NCI-H1930 (cell line): ENCODE data around the gene ZNF764.

Source experiments
- DNase-seq, 2 experiments: peaks; one replicate each; lab custom pipeline; 2025; lab: John Stamatoyannopoulos, UW

Gene ZNF764

DNA sequence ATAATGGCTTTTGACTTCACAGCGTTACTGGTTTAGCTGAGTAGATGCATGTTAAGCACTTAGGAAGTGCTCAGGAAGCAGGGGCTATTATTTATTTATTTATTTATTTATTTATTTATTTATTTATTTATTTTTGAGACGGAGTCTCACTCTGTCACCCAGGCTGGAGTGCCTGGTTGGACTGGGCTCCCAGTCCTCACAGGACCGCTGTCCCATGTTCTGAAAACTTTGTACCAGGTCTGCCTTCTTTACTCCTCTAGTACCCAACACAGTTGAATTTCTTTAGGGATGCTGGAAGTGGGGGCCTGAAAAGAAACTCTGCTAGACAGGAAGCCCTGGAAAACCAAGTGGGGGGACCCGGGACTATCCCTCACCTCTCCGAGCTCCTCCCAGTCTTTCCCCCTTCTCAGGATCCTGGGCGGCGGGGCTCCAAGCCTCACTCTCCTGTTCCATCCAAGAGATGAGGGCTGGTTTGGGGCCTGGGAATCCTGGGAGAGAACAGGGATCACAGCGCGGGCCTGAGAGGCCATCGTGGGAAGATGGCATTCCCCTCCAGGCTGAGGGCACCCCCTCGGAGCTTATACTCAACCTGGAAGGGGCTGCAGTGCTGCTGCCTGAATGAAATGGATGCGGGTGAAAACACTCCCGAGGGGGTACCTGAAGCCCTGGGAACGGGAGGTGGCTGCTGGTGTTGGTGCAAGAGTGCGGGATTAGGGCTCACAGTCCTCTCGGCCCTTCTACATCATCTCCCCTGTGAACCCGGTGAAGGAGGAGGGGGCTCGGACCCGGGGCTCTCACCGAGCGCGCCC lies 12.7 kb upstream of the ZNF764 start:
- peak in 1 of 2 experiments; percentile 19 for DNase-seq

DNA sequence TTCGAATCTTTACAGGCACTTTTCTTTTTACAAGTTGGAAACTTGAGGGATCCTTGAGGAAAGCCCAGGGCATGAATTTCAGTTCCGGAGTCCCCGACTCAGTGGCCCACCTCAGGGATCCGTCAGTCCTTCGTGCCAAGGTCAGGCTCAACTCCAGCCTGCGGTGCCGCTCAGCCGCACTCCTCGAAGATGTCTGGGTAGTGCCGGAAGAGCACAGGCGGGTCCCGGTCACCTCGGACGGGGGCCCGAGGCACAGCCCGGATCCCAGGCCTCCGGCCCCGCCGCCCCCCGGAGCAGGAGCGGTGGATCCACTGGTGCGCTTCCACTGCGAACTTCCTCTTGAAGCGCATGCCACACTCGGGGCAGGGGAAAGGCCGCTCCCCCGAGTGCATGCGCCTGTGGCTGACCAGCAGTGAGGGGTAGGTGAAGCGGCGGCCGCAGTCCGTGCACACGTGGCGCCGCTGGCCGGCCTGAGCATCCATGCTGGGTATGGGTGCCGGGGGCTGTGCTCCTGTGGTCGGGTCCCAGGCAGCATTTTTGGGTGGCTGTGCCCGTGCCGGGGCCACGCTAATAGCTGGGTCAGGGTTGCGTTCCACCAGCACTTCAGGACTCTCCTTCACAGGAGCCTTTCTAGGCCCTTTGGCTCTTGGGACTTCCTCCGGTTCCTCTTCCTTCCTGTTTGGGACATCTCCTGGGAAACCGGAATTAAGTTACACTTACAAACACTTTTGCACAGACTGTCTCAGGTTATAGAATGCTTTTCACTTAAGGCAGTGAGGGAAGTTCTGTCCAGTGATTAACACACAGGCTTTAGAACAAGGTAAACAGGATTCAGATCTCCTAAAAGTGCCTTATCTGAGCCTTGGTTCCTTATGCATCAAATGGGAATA lies 11.8 kb upstream of the ZNF764 start:
- no peak for DNase-seq

DNA sequence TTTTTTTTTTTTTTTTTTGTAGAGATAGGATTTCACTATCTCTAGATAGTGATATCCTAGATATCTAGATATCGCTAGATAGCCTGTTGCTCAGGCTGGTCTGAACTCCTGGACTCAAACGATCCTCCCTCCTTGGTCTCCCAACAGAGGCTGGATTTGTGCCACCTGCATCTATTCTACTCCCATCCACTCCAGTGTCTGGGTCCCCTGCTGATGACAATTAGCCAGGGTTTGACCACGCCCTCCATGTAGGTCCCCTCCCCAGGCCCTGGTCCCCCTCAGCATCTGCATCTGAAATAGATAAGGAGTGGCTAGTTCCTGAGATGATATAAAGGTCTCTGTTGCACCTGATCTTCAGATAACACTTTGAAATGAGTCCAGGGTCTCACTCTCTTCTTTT lies 11.1 kb upstream of the ZNF764 start:
- no peak for DNase-seq

DNA sequence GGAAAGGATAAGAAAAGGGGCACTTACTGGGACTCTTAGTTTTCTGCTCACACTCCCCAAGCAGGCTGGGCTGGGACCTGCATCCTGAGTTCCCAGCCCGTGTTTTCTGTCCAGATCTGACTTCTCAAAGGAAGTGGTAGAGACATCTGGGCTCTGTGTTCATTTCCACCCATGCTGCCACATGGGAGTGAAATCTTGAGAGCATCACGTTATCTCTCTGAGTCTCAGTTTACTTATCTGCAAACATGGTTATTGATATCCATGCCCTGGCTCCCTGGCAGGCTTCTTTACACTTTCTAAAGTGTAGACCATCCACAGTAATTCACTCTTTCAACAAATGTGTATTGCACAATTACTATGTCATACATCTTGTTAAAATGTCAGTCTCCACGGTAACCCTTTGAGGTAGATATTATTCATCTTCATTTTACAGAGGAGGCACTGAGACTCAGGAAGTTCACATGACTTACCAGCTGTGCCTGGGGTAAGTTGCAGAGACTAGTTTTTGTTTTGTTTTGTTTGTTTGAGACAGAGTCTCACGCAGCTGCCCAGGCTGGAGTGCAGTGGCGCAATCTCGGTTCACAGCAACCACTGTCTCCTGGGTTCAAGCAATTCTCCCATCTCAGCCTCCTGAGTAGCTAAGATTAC lies 9.9 kb upstream of the ZNF764 start:
- DNase-seq: no peak

DNA sequence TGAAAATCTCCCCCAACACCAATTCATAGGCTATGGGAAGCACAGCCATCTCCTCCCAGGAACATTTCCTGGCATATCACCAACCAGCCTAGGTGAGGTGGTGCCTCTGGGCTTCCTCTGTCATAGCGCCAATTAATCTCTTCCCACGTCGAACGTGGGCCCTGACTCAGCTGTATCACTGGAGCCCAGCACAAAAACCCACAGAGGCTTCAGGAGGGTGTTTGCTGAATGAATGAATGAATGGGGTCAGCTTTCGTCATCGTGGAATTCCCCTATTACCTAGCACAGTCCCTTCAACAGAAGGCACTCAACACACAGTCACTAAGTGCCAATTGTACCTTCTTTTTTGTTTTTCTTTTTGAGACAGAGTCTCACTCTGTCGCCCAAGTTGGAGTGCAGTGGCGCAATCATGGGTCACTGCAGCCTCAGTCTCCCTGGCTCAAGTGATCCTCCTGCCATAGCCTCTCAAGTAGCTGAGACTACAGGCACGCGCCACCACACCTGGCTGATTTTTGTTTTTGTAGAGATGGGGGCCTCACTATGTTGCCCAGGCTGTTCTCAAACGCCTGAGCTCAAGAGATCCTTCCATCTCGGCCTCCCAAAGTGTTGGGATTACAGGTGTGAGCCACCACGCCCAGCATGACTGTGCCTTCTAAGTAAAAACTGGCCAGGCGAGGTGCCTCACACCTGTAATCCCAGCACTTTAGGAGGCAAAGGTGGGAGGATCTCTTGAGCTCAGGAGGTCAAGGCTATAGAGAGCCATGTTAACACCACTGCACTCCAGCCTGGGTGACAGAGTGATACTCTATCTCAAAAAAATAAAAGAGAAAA lies 9.2 kb upstream of the ZNF764 start:
- DNase-seq: no peak

DNA sequence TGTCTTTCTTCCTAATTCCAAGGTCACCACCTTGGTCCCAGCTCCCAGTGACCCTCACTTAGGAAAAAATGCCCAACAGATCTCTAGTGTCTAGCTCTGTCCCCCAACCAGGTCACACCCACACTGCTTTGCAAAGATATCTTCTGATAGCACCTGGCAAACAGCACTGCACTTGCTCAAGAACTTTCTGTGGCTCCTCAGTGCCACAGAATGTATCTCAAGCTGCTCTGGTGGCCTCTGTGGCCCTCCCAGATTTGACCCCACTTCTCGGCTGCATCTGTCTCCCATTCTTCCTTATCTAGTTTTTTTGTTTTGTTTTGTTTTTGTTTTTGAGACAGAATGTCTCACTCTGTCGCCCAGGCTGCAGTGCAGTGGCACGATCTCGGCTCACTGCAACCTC lies 8.4 kb upstream of the ZNF764 start:
- DNase-seq: no peak

DNA sequence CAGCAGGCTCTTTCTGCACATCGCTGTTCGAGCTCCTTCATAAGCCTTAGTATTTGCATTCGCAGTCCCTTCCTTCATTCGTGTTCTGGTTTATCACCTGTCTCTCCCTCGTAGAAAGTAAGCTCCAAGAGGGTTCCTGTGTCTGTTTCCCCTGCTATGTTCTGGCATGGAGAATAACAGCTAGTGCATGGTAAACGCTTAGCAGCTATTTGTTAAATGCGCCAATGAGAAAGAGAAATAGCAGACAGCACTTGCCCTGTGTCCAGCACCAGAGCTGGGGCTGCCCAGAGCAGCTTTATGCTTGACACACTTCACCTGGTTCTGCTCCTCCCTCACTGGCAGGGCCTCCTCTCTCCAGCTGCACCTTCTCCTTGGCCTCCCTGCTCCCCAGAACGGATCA lies 7.8 kb upstream of the ZNF764 start:
- no peak for DNase-seq

DNA sequence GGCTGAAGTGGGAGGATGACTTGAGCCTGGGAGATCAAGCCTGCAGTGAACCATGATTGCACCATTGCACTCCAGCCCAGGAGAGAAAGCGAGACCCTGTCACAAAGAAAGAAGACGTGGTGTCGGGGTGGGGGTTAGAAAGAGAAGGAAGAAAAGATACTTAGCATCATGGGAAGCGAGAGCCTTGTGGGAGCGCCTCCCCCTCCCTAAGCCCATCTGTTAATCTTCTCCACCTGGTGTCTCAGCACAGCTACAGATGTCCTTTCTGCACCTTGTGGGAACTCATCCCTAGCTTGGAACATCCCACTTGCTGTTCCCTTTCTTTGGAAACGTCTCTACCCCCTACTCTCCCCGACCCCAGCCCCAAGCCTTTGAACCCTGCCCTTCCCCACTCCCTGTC lies 7.4 kb upstream of the ZNF764 start:
- no peak for DNase-seq

DNA sequence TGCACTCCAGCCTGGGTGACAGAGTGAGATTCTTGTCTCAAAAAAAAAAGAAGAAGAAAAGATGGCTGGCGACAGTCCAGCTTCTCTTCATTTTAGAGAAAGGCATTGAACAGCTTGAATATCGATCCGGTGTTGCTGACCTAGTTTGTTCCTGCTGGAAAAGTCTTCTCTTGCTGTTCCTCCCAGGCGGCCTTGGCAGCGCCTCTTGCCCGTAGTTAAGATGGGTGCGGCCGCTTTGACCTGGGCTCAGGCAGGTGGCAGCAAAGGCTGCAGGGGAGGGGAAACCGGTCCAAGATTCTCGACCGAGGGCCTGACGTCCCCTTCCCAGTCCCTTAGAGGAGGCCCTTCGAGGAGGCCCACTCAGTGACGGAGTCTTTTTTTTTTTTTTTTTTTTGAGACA lies 3.8 kb upstream of the ZNF764 start:
- no peak for DNase-seq

DNA sequence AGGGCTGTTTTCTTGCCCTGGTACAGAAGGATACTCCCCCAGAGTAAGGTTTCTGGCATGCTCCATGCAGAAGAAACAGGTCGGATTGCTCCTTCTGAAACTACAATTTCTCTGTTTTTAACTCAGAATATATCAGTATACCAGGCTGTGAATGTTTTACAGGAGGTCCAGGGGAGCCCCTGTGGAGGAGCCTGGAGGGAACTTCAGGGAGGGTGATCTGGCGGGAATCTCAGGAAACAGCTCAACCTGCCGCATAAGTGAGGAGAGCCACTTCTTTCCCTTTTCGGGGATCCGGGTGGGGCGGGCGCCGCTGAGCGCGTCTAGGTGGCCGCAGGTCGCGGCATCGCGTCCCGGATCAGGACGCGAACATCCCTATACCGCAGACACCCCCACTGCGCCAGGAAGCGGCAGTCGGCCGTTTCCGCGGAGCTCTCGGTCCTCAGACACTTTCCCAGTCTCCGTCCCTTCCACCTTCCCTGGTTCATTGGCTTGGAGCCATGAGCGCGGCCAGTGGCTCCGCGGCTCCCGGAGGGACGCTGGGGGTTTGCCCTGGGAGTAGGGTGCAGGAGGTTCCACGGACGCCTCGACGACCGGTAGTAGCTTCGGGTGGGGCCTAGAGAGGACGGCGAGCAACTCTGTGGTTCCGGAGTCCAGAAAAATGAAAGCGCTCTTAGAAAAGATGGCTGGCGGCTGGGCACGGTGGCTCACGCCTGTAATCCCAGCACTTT lies 3.1 kb upstream of the ZNF764 start:
- no peak for DNase-seq

DNA sequence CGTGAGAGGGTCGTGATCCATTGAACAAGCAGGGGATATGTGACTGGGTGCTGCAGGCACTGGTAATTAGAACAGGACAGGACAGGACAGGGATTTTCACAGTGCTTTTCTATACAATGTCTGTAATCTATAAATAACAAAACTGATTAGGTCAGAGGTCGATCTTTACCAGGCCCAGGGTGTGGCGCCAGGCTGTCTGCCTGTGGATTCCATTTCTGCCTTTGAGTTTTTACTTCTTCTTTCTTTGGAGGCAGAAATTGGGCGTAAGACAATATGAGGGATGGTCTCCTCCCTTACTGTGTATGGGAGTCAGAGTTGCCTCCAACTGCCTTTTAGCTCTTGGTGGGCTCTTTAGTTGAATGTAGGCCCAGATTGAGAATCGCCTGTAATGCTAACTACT lies 1.5 kb upstream of the ZNF764 start:
- DNase-seq: no peak

DNA sequence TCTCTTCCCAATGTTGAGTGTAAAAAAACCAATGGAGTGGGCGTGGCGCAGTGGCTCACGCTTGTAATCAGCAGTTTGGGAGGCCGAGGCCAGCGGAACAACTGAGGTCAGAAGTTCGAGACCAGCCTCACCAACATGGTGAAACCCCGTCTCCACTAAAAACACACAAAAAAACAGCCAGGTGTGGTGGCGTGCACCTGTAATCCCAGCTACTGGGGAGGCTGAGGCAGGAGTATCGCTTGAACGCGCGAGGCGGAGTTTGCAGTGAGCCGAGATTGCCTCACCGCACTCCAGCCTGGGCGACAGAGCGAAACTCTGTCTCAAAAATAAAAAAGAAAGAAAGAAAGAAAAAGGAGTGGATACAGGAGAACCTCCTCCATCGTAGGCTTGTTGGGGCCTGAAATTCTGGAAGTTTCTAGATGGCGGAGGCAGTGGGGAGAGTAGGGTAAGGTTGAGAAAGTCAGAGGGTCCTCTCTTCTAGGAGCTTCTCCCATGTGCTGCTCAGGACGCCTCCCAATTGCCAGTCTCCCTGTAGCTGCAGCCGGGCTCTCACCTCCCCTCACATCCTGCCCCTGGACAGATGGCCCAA lies 709 bp upstream of the ZNF764 start:
- no peak for DNase-seq

DNA sequence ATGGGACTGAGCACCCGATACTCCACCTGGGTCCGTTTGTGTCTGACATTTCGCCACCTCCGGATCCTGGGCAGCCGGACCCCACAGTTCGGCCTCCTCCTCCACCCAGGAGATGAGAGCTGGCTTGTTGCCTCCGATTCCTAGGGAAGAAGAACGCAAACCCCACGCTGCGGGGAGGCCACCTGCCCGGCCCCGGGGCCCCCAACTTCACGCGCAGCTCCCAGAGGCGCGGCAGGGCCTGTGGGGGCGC lies 542 bp downstream of the ZNF764 start:
- DNase-seq: no peak

DNA sequence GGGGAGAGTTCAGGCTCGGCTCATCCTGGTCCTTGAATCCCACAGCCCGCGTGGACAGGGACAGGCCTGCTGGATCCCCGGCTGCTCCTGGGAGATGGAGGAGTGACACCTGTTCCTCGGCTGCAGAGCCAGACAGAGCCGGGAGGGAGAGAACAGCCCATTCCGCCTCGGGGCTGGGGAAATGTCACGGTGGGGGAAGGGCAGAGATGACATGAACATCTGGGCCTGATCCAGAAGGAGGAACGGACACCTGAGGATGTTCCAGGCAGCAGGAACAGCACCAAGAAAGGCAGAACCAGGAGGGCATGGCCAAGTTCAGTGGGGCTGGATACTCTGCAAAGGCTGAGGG lies 2.1 kb downstream of the ZNF764 start:
- DNase-seq: no peak

DNA sequence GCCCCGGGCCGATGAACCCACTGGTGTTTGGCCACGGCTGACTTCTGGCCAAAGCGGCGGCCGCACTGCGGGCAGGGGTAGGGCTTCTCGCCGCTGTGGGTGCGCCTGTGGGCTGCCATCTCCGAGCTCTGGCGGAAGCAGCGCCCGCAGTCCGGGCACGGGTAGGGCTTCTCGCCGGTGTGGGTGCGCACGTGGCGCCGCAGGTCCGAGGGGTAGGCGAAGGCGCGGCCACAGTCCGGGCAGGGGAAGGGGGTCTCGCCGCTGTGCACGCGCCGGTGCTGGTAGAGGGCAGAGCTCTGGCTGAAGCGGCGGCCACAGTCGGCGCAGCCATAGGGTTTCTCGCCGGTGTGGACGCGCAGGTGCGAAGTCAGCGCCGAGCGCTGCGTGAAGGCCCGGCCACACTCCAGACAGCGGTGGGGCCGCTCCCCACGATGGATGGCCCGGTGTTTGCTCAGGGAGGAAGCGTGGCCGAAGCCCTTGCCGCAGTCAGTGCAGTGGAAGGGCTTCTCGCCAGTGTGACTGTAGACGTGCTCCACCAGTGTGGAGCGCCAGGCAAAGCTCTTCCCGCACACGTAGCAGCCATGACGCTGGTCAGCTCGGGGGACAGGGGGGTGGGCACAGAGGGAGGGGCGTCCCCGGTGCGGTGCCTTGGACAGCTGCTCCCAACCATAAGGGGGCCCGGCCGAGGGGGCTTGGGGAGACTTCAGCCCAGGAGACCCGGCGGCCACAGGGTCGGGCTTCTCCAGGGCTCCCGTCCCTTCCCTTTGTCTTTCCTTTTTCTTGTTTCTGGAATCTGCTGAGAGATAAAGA lies 2.7 kb downstream of the ZNF764 start:
- DNase-seq: no peak

DNA sequence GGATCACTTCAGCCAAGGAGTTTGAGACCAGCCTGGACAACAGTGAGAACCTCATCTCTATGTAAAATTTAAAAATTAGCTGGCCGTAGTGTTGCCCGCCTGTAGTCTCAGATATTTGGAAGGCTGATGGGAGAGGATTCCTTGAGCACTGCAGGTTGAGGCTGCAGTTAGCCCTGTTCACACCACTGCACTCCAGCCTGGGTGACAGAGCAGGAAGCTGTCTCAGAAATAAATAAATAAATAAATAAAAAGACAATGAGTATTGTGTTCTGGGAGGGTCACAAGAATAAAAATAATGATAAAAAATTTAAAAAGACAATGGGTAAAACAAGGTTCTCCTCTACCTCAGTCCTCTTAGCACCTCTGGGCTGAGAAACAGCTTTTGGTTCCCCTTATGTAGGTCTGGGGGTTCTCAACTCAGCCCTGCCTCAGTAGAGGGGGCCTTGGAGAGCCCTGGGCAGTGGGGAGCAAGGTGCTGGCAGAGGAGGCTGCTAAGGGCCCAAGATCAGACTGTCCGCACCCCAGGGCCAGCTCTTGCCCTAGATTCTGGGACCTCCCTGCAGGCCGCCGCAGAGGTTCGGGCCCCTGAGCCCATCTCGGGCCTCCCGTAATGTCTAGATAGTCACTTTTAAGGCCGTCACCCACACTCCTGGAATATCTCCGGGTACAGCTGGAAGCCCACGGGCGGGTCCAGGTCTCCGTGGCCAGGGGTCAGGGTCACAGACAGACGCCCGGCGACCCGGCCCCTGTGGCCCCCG lies 3.4 kb downstream of the ZNF764 start:
- no peak for DNase-seq

DNA sequence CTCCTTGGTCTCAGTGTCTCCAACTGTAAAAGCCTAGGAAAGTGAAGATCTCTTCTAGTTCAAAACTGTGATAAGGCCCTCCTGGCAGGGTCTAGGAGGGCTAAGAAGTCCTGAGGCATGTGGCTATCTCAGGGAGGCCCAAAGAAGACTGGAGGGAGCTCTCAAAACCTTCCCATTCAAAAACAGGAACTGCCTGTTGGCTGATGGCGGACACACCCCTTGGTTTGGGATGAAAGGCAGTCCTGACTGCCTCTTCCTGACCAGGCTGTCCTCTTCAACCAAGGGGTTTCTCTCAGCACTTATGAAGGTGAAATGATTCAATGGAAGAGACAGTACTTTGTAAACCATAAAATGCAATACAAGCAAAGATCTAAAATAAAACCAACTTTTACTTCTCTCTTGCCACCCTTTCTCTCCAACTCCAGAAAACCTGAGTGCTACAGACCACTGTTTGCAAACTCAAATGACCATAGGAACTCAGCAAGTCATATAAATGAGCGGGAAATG lies 4.7 kb downstream of the ZNF764 start:
- no peak for DNase-seq

DNA sequence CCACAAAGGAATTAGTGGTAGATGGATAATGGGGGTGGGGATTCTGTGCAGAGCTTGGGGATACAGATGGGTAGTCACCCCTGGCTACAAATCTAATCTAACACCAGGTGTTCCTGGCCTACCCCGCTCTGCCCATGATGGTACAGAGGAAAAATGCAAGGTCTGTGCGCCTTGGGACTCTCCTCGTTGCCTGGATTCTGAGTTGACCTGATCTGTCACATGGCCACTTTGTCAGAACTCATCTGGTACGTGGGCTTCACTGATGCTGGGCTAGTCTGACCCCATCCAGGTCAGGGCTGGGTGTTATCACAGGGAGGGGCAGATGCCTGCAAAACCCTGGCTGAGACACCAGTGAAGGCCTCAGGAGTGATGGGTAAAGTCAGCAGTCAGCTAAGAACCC lies 5.2 kb downstream of the ZNF764 start:
- no peak for DNase-seq

DNA sequence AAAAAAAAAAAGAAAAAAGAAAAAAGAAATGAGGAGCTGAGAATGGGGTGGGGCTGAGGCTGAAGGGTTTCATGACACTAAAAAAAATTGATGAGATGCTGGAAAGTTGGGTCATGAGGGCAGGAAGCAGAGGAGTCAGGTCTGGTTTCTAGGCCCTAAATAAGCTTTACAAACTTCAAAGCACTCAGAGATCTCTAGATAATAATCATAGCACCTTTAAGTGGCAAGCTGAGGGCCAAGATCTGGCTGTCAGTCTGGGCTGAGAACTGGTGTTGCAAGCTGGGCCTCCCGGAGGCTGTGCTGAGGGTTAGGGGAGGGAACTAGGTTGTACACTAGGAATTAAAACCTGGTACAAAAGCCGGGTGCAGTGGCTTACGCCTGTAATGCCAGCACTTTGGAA lies 6.4 kb downstream of the ZNF764 start:
- DNase-seq: no peak
